HCT116 (cell line): ENCODE results near the gene CAPN2. TPM values are rescaled to one million over a fixed set of nuclear protein-coding genes. Genes with fewer than 3 reads are reported as not detected.

Experiments
- ATAC-seq: fragments of 200-7000 bp; cut with Tn5 transposase; 2 replicates; pipeline ENCODE4 v1.9.1; 2020; ENCODE audit warnings: mild to moderate bottlenecking, moderate library complexity
- BruUV-seq: library from RNA; stranded (reverse); fragments of 400-500 nt; replicated peaks from 2 replicates; lab custom pipeline; 2021; lab: Mats Ljungman, UMichigan
- CTCF ChIA-PET: fragments of 300-600 bp; sonication (Branson Sonifier 250); formaldehyde crosslinking; loops from one replicate; lab custom pipeline; 2021; ENCODE audit warnings: antibody characterized with exemption; lab: Charles Lee
- POLR2A ChIA-PET: fragments of 300-600, 350-600 bp; sonication (Branson Sonifier 250); formaldehyde crosslinking; loops from one replicate; lab custom pipeline; 2021; ENCODE audit warnings: antibody characterized with exemption; lab: Charles Lee
- RAD21 ChIA-PET, 2 experiments: fragments of 300-600 bp; sonication (Branson Sonifier 250); formaldehyde crosslinking; loops; one replicate each; lab custom pipeline; 2023; ENCODE audit warnings: low total read pairs in 2 of 2; ENCODE audit not compliant: uncharacterized antibody in 2 of 2, unreplicated experiment in 2 of 2, low non-redundant PET in 1 of 2; lab: Charles Lee
- DNase-seq: peaks from one replicate; pipeline ENCODE4 v3.0.0-alpha.2; 2010; ENCODE audit warnings: low read depth, low spot score
- H2AFZ ChIP-seq: fragments of 200-600 bp; shearing (Covaris generic), sonication (generic); 2 replicates; pipeline ENCODE4 v1.6.1; 2017; ENCODE audit warnings: low read depth, mixed run types, mixed read lengths, antibody characterized with exemption, low read length; ENCODE audit not compliant: poor library complexity, severe bottlenecking
- H3K27ac ChIP-seq: 2 replicates; pipeline ENCODE4 v1.5.1; 2012; ENCODE audit warnings: low read depth, low read length
- H3K27me3 ChIP-seq: fragments of 200-600 bp; sonication (generic); 2 replicates; pipeline ENCODE4 v1.6.1; 2016; ENCODE audit warnings: mixed run types, low read length, mixed read lengths; ENCODE audit not compliant: insufficient read depth
- H3K36me3 ChIP-seq, 2 experiments: fragments of 200-500 bp in 1 of 2; fragments of 200-600 bp in 1 of 2; sonication (Bioruptor generic) in 1 of 2; sonication (generic) in 1 of 2; 2 replicates each; pipeline versions ENCODE4 v1.5.1 to v1.6.1; 2014 to 2016; ENCODE audit warnings: low read length in 2 of 2, inconsistent platforms in 1 of 2, mixed read lengths in 1 of 2, mixed run types in 1 of 2; ENCODE audit not compliant: insufficient read depth in 2 of 2, control insufficient read depth in 1 of 2
- H3K4me1 ChIP-seq, 2 experiments: fragments of 200-600 bp in 1 of 2; sonication (generic) in 1 of 2; 2 replicates each; pipeline versions ENCODE4 v1.5.1 to v1.6.1; 2012 to 2017; ENCODE audit warnings: low read length in 2 of 2, inconsistent platforms in 1 of 2, mild to moderate bottlenecking in 1 of 2, mixed read lengths in 1 of 2, mixed run types in 1 of 2, moderate library complexity in 1 of 2; ENCODE audit not compliant: insufficient read depth in 2 of 2, control insufficient read depth in 1 of 2
- H3K4me2 ChIP-seq: fragments of 200-600 bp; sonication (generic); 2 replicates; pipeline ENCODE4 v1.6.1; 2017; ENCODE audit warnings: mixed run types, low read length, mixed read lengths
- H3K4me3 ChIP-seq, 2 experiments: fragments of 200-600 bp in 1 of 2; sonication (generic) in 1 of 2; replicated peaks in 1 of 2; 2 replicates each; pipeline ENCODE4 v1.5.1; 2011 to 2016; ENCODE audit warnings: low read length in 2 of 2, control low read depth in 1 of 2, low read depth in 1 of 2, mild to moderate bottlenecking in 1 of 2, mixed read lengths in 1 of 2, mixed run types in 1 of 2
- H3K79me2 ChIP-seq: fragments of 200-600 bp; sonication (generic); 2 replicates; pipeline ENCODE4 v1.6.1; 2017; ENCODE audit warnings: mild to moderate bottlenecking, mixed run types, low read length, moderate library complexity, mixed read lengths; ENCODE audit not compliant: insufficient read depth
- H3K9ac ChIP-seq: fragments of 200-600 bp; sonication (generic); 2 replicates; pipeline ENCODE4 v1.6.1; 2016; ENCODE audit warnings: low read length, mixed read lengths
- H3K9me2 ChIP-seq: fragments of 200-600 bp; sonication (generic), shearing (Covaris generic); 2 replicates; pipeline ENCODE4 v1.6.1; 2017; ENCODE audit warnings: mixed run types, mild to moderate bottlenecking, moderate library complexity; ENCODE audit not compliant: insufficient read depth
- H3K9me3 ChIP-seq, 2 experiments: fragments of 200-500 bp in 1 of 2; fragments of 200-600 bp in 1 of 2; sonication (Bioruptor generic) in 1 of 2; sonication (generic) in 1 of 2; 2 replicates each; pipeline ENCODE4 v1.6.1; 2014 to 2017; ENCODE audit warnings: low read length in 2 of 2, mixed read lengths in 2 of 2, inconsistent platforms in 1 of 2, low read depth in 1 of 2, mild to moderate bottlenecking in 1 of 2, mixed run types in 1 of 2, moderate library complexity in 1 of 2; ENCODE audit not compliant: control insufficient read depth in 1 of 2, insufficient read depth in 1 of 2
- H4K20me1 ChIP-seq: fragments of 200-600 bp; sonication (generic), shearing (Covaris generic); 2 replicates; pipeline ENCODE4 v1.6.1; 2017; ENCODE audit warnings: mixed run types, mild to moderate bottlenecking, moderate library complexity; ENCODE audit not compliant: insufficient read depth
- CEBPB ChIP-seq: IDR thresholded peaks from 2 replicates; pipeline ENCODE4 v1.6.1; 2012; ENCODE audit warnings: low read depth
- ELF1 ChIP-seq: IDR thresholded peaks from 2 replicates; pipeline ENCODE4 v1.6.1; 2012; ENCODE audit warnings: low read depth, borderline replicate concordance
- EZH2 ChIP-seq: fragments of 200-600 bp; sonication (generic); IDR thresholded peaks from 2 replicates; pipeline ENCODE4 v1.6.1; 2017; ENCODE audit warnings: antibody characterized with exemption, mixed run types
- FOSL1 ChIP-seq: IDR thresholded peaks from 2 replicates; pipeline ENCODE4 v1.6.1; 2012; ENCODE audit warnings: low read depth
- JUND ChIP-seq: IDR thresholded peaks from 2 replicates; pipeline ENCODE4 v1.6.1; 2012
- POLR2AphosphoS5 ChIP-seq: IDR thresholded peaks from 2 replicates; pipeline ENCODE4 v1.6.1; 2011; ENCODE audit warnings: mild to moderate bottlenecking, low read depth, low read length, moderate library complexity
- YY1 ChIP-seq: IDR thresholded peaks from 2 replicates; pipeline ENCODE4 v1.6.1; 2011; ENCODE audit warnings: low read length, low read depth, moderate library complexity, mild to moderate bottlenecking; ENCODE audit not compliant: insufficient replicate concordance; ENCODE audit errors: extremely low read depth
- intact Hi-C: fragments of 100-400 bp; cut with micrococcal nuclease; formaldehyde crosslinking; loops from 2 replicates; pipeline ENCODE4 v1.10.0; 2022
- total RNA-seq: library from RNA; stranded (reverse); gene quantifications from one replicate; pipeline ENCODE4 v1.2.1, GENCODE V29; 2021; ENCODE audit not compliant: unreplicated experiment
- TF ChIP-seq, protein P1 (sequence below): IDR thresholded peaks from 2 replicates; pipeline ENCODE4 v1.6.1; 2011; ENCODE audit warnings: mild to moderate bottlenecking, low read length, moderate library complexity; ENCODE audit not compliant: insufficient replicate concordance; ENCODE audit errors: extremely low read depth
- TF ChIP-seq, protein P2 (sequence below): IDR thresholded peaks from 2 replicates; pipeline ENCODE4 v1.6.1; 2012
- TF ChIP-seq, protein P3 (sequence below): IDR thresholded peaks from 2 replicates; pipeline ENCODE4 v1.6.1; 2012

CAPN2 gene
- total RNA-seq, 1 experiment from 2014 or later, result 173 TPM

DNA sequence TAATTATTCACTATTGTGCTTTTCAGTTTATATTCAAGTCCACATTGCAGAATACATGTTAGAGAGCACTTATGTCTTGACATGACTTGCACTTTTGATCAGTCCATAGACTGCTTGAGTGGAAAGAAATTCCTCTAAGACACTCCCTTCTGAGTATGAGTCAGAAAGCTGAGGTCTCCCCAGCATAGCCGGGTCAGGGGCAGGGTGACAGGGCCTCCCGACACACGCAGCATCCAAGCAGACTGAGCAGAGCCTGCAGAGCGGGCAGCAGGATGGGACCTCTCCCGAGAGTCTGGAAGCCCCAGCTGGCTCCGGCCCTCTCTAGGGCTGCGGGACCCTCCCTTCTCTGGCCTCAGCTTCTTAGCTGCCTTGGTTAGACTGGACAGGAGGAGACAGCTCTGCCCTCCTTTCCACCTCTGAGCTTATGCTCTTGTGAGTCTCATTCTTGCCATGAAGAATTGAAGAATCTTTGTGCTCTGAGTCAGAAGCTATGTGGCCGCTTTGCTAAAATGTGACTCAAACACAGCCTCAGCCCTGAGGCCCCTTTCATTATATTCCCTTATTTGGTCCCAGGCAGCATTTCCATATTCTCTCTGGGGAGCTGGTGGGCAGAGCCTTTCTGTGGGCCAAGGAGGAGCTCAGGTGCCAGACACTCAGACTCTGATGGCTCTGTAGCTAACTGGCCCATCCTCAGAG lies 11.2 kb upstream of the CAPN2 start:
- intact Hi-C loops, result loop anchor here (5.0 kb wide), 1 partner anchor 146 kb away; the partner anchor contains the start of gene TP53BP2
- RAD21 ChIA-PET, result interaction anchor here in 1 of 2 experiments (0.9 kb wide), 1 partner anchor 71 kb away, joined by 3 read pairs; no protein-coding TSS in a partner anchor
- H3K9me3 ChIP-seq, result no peaks in the 10 kb centered on the region
- H3K4me3 ChIP-seq, result peak overlapping the region; percentile 25 to 53
- peak overlapping the region; percentile 73 for H3K9ac ChIP-seq
- no peaks in the 10 kb centered on the region for H3K9me2 ChIP-seq
- H3K27me3 ChIP-seq, result no peaks in the 10 kb centered on the region
- TF ChIP-seq POLR2AphosphoS5 (peak; percentile 39), ELF1 (no peak), YY1 (peak; percentile 43), JUND (no peak), EZH2 (no peak), FOSL1 (no peak), CEBPB (no peak)
- TF ChIP-seq, protein P1, sequence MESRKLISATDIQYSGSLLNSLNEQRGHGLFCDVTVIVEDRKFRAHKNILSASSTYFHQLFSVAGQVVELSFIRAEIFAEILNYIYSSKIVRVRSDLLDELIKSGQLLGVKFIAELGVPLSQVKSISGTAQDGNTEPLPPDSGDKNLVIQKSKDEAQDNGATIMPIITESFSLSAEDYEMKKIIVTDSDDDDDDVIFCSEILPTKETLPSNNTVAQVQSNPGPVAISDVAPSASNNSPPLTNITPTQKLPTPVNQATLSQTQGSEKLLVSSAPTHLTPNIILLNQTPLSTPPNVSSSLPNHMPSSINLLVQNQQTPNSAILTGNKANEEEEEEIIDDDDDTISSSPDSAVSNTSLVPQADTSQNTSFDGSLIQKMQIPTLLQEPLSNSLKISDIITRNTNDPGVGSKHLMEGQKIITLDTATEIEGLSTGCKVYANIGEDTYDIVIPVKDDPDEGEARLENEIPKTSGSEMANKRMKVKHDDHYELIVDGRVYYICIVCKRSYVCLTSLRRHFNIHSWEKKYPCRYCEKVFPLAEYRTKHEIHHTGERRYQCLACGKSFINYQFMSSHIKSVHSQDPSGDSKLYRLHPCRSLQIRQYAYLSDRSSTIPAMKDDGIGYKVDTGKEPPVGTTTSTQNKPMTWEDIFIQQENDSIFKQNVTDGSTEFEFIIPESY, result no peak
- TF ChIP-seq, protein P2, sequence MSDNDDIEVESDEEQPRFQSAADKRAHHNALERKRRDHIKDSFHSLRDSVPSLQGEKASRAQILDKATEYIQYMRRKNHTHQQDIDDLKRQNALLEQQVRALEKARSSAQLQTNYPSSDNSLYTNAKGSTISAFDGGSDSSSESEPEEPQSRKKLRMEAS, result no peak
- TF ChIP-seq, protein P3, sequence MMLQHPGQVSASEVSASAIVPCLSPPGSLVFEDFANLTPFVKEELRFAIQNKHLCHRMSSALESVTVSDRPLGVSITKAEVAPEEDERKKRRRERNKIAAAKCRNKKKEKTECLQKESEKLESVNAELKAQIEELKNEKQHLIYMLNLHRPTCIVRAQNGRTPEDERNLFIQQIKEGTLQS, result no peak
- CTCF ChIA-PET, result interaction anchor here (0.6 to 1.7 kb wide), 6 partner anchors 11 to 903 kb away, joined by 3 to 10 read pairs (median 4); partner anchors contain the start of gene CAPN2
- H3K79me2 ChIP-seq, result no peaks in the 10 kb centered on the region
- H4K20me1 ChIP-seq, result no peaks in the 10 kb centered on the region
- H3K36me3 ChIP-seq, result no peaks in the 10 kb centered on the region
- H3K4me2 ChIP-seq, result peak overlapping the region; percentile 89
- POLR2A ChIA-PET, result interaction anchor here (0.6 to 2.4 kb wide), 12 partner anchors 8 to 412 kb away, joined by 3 to 9 read pairs (median 4); partner anchors contain the start of gene CAPN2
- ATAC-seq, result peak; percentile 79
- H3K4me1 ChIP-seq, result peaks cover 40 to 80% of the 10 kb centered on the region in 2 experiments
- DNase-seq, result peak; percentile 90
- TSS peak; percentile 70 for BruUV-seq
- no peak overlapping the region for H2AFZ ChIP-seq
- H3K27ac ChIP-seq, result peak overlapping the region; percentile 87
